ENCODE data around the gene PLXNB1.

Gene PLXNB1

GRCh38 chr3:48431224-48432029, 1.5 kb upstream of the PLXNB1 start:
- no peak for DNase-seq

GRCh38 chr3:48430708-48431101, 819 bp upstream of the PLXNB1 start:
- DNase-seq, result no peak

- peak; percentile 27 to 49 (median 36) for DNase-seq
Measured at GRCh38 chr3:48429317-48429959, 448 bp downstream of the PLXNB1 start.

- no peak for DNase-seq
Measured at GRCh38 chr3:48428572-48429316, 1.1 kb downstream of the PLXNB1 start.

GRCh38 chr3:48428088-48428571, 1.8 kb downstream of the PLXNB1 start:
- DNase-seq, result no peak

DNA sequence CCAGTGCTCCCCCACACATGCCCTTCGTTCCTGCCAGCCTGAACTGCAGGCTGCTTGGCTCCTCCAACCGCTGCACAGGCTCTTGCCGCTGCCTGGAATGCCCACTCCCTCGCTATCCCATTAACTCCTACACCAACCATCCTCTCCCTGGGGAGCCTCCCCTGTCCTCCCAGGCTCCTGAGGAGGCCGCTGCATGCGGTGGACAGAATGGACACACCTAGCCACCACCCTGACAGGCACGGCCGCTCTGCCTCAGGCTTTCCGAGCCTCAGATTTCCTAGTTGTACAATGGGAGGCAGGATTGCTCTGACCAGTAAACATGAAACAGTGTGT, 2.3 kb downstream of the PLXNB1 start:
- no peak for DNase-seq

DNA sequence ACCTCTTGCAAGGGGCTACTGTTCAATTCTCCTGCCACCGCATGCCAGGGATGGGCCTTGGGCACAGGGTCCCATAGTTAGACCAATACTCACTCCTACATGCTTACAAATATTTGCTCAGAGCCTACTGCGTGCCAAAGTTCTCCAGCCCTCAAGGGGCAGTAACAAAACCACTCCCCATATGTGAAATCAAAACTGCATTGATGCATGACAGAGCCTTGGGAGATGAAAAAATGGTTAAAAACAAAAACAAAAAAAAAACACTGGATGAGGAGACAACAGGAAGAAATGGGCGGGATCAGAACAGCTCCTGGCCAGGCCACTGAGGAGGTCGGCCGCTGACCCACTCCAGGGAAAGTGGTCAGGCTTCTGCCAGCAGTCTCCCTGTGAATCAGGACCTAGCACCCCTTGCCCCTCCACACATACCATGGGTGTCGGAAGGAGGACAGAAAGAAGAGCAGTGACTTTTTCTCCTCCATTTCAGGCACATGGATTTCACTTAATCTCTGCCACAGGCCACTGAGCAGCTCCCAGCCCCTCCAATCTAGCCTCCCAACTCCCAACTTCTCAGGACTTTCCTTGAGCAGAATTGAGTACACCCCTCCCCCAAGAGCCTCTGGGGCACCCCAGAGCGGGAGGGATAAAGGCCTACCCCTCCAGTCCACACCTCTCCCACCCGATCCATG, 2.8 kb downstream of the PLXNB1 start:
- DNase-seq, result no peak

GRCh38 chr3:48426401-48426909, 3.4 kb downstream of the PLXNB1 start:
- no peak for DNase-seq

GRCh38 chr3:48425281-48425812, 4.5 kb downstream of the PLXNB1 start:
- no peak for DNase-seq

DNA sequence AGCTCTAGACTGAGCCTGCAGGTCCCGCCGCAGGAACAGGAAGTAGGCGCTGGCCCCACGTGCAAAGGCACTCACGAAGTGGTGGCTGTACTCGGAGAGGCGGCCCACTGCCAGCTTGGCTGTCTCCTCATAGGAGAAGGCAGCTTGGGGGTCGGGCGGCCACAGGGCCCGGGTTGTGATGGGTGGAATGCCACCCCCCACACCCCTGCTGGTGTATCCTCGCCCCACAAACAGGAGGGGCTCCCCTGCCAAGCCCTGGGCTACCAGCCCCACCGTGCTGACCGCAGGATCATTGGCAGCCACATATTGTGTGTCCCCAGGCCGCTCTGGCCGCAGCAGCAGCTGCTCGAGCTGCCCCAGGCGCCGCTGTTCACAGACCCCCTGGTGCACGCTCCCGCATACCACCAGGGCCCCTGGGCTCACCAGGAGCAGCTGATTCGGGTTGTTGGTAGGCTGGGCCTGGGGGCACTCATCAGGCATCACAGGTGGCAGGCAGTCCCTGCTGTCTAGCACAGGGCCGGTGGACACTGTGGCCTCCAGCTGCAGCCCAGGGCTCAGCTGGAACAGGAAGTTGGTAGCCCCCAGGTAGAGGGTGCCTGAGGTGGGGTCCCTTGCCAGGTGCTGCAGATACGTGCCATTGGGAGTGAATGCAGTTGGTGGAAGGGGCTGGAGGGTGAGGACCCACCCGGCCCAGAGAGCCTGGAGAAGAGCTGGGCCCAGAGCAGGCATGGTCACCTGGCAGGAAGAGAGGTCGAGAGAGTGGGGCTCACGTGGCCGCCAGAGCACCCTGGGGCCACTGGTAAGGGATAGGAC, 5.8 kb downstream of the PLXNB1 start:
- no peak for DNase-seq

DNA sequence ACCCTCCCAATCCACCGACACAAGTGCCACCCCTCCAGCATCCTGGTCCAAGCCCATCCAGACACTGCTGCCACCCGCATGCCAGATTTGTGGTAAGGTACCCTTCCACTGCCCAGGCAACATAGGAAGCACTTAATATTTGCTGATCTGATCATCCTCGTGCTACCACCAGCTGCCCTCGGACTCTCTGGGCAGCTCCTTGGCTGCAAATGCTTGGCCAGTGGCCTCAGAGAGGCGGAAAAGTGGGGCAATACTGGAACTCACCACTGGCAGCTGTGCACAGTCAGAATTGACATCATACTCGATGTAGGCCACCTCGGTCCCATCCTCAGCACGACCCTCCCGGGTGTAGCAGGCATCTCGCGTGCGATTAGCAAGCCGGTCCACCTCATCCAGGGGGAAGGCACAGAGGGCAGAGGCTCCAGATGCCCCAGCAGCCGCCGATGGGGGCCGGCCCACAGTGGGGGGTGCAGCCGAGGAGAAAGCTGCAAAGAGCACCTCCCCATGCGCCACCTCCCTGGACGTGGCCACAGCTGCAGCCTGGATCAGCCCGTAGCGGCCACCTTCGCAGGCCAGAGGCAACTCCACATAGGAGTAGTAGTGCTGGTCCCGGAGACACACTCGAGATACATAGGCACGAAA, 6.5 kb downstream of the PLXNB1 start:
- DNase-seq, result no peak

DNA sequence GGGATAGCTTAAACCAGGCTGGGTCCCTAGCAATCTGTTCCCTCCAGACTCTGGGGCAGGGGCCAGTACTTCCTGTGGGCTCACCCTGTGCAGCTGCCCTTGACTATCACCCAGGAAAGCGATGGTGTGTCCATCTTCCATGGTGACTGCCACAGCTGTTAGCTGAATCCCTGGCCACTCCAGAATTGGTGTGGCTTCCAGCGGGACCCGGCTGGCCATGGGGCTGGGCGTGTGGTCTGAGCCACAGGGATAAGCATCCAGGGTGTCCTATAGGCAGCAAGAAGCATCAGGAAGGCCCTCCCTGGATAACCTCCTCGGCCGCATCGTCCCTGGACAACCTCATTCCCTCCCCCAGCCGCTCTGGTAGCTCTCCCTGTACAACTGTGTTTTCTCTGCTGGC, 7.2 kb downstream of the PLXNB1 start:
- DNase-seq, result no peak

- DNase-seq, result no peak
Measured at GRCh38 chr3:48422272-48422671, 7.6 kb downstream of the PLXNB1 start.

DNA sequence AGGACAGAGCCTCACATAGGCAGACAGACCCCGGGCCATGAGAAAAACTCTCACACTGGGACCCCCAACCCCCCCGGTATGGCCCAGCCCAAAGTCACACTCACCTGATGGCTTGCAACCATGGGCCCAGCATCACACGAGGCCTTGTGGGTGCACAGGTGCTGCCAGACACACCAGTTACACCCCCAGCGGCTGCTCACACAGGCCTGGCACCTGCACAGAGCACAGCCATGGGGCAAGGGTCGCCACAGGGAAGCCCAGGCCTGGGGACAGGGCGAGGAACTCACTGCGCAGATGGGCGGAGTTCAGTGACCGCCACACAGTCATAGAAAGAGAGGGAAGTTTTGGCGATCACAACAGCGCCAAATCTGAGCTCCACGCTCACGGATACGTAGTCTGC, 9.3 kb downstream of the PLXNB1 start:
- no peak for DNase-seq

DNA sequence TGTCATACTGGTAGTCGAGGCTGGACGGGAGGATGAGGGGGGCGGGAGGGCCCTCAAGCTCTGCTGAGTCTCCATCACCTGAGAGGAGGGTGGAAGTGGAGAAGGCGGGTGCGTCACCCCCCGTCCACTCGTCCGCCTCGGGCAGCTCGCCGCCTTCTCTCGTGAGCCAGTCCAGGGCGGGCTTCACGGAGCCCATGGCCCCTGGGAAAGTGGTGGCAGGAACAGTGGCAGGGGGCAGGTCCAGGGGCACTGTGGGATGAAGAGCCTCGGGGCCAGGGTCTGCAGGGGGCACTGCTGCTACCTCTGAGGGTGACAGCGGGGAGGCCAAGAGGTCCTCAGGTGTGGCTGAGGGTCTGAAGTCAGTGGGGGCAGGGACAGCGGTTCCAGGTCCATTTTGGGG, 10.3 kb downstream of the PLXNB1 start:
- no peak for DNase-seq

DNA sequence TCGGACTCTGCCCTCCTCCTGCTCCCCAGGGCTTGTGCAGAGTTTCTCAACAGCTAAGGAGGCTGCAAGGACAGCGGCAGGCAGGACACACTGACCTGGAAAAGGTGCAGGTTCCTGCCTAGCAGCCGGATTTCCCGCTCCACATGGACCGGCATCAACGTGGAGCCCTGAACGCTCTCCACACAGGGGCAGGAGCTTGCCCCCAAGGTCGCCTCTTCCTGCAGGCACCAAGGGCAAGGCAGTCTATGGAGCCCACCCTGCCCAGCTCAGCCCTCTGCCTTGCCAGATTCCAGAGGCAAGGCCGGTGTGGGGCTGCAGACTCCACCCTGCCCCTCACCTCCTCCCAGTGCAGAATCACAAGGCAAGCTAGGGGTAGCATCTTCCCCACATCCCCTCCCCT, 10.7 kb downstream of the PLXNB1 start:
- no peak for DNase-seq

- DNase-seq, result no peak
Measured at GRCh38 chr3:48418651-48419050, 11.2 kb downstream of the PLXNB1 start.

- DNase-seq, result no peak
Measured at GRCh38 chr3:48418140-48418539, 11.7 kb downstream of the PLXNB1 start.

GRCh38 chr3:48417529-48418108, 12.3 kb downstream of the PLXNB1 start:
- DNase-seq, result no peak

- no peak for DNase-seq
Measured at GRCh38 chr3:48416546-48416945, 13.3 kb downstream of the PLXNB1 start.

GRCh38 chr3:48416091-48416505, 13.8 kb downstream of the PLXNB1 start:
- DNase-seq, result no peak

Data from activated CD4-positive, CD25-positive, alpha-beta regulatory T cell (primary cell).